DMS153 (cell line): ENCODE data around the gene MTTP.

Experiments used
- DNase-seq: peaks from one replicate; lab custom pipeline; 2025; lab: John Stamatoyannopoulos, UW

MTTP gene

DNA sequence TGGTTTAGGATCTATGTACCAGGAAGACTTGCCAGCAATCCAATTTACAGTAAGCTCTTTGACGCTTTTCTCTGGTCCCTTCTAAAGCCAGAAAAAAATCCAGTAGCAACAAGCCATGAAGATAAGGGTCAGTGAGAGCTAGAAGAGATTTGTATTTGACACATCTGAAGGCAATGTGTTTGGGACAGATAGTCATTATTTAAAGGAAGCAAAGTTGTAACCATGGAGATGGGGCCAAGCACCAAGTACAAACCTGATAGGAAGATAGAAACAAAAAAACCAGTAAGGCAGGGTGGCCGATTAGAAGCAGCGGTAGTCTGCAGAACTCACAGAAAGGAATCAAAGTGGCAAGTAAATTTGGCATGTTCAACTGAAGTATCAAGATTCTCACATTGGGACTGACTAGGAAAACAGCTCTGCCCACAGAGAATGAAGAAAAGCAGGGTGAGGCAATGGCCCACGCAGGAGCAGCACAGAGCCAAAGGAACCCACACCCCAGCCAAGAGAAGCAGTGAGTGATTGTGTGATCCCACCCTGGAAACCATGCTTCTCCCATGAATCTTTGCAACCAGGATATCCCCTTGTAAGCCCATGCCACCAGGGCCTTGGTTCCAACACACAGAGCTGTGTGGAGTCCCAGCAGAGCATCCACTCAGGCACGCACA is 95.9 kb downstream of the MTTP start:
- DNase-seq, result no peak
